Peyer's patch (tissue), 4 donors: ENCODE measurements around the gene CLEC20A.

Source experiments
- POLR2A ChIP-seq, 2 donors: fragments of 450-650 bp; IDR thresholded peaks; one replicate each; pipeline ENCODE4 v1.5.1; 2017; ENCODE audit warnings: antibody characterized with exemption in 2 of 2, mild to moderate bottlenecking in 2 of 2, moderate library complexity in 2 of 2
- TF ChIP-seq, protein P1 (sequence below), 6 experiments: fragments of 450-650 bp in 4 of 6; fragments of 200-600 bp in 2 of 6; sonication (generic) in 1 of 6; IDR thresholded peaks; one replicate each; pipeline ENCODE4 v1.5.1; 2017 to 2019; ENCODE audit warnings: antibody characterized with exemption in 6 of 6, mild to moderate bottlenecking in 3 of 6, moderate library complexity in 1 of 6

GRCh38 chr1:178528228-178528952 is 31.6 kb upstream of the CLEC20A start:
- TF ChIP-seq, protein P1, sequence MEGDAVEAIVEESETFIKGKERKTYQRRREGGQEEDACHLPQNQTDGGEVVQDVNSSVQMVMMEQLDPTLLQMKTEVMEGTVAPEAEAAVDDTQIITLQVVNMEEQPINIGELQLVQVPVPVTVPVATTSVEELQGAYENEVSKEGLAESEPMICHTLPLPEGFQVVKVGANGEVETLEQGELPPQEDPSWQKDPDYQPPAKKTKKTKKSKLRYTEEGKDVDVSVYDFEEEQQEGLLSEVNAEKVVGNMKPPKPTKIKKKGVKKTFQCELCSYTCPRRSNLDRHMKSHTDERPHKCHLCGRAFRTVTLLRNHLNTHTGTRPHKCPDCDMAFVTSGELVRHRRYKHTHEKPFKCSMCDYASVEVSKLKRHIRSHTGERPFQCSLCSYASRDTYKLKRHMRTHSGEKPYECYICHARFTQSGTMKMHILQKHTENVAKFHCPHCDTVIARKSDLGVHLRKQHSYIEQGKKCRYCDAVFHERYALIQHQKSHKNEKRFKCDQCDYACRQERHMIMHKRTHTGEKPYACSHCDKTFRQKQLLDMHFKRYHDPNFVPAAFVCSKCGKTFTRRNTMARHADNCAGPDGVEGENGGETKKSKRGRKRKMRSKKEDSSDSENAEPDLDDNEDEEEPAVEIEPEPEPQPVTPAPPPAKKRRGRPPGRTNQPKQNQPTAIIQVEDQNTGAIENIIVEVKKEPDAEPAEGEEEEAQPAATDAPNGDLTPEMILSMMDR (IDR thresholded peaks at IDR 0.05): no peak
- TF ChIP-seq POLR2A (IDR thresholded peaks at IDR 0.05): no peak
